HepG2 (cell line): ENCODE measurements around the gene PPY. TPM values are rescaled to one million over a fixed set of nuclear protein-coding genes. Genes with fewer than 3 reads are reported as not detected.

ENCODE experiments used
- ATAC-seq: fragments of 200-7000 bp; cut with Tn5 transposase; 3 replicates; pipeline ENCODE4 v1.9.1; 2020; ENCODE audit warnings: mild to moderate bottlenecking, moderate library complexity
- BruUV-seq: library from RNA; stranded (reverse); fragments of 400-500 nt; replicated peaks from 2 replicates; lab custom pipeline; 2021; lab: Mats Ljungman, UMichigan
- CTCF ChIA-PET: fragments of 300-600 bp; formaldehyde crosslinking; extraction: SDS; loops from one replicate; lab custom pipeline; 2021; ENCODE audit warnings: low total read pairs, inconsistent platforms, low intra/inter-chr PET ratio; lab: Yijun Ruan, JAX
- POLR2A ChIA-PET: fragments of 350-600 bp; sonication (Branson Sonifier 250); formaldehyde crosslinking; loops from one replicate; lab custom pipeline; 2020; ENCODE audit warnings: antibody characterized with exemption, inconsistent platforms; lab: Yijun Ruan, JAX
- DNase-seq: peaks from one replicate; pipeline ENCODE4 v3.0.0-alpha.2; 2015; ENCODE audit warnings: low spot score
- FAIRE-seq: peaks from 3 replicates; lab custom pipeline; 2011; peaks lifted over from hg19 to GRCh38; lab: Jason Lieb, UNC
- H2AFZ ChIP-seq: one replicate; pipeline ENCODE4 v1.6.1; 2011; ENCODE audit warnings: low read length, inconsistent platforms
- H3K27ac ChIP-seq: fragments of 300-600 bp; 3 replicates; pipeline ENCODE4 v1.8.0; 2011; ENCODE audit warnings: mixed run types, mild to moderate bottlenecking, mixed read lengths, low read length, inconsistent platforms; ENCODE audit not compliant: insufficient read depth; ENCODE audit errors: extremely low read length
- H3K27me3 ChIP-seq, 2 experiments: fragments of 200-600 bp in 1 of 2; 2 replicates in 1 of 2; 3 replicates in 1 of 2; pipeline versions ENCODE4 v1.6.0 to v1.8.0; 2011; ENCODE audit warnings: low read length in 2 of 2, mild to moderate bottlenecking in 2 of 2, moderate library complexity in 2 of 2, inconsistent platforms in 1 of 2; ENCODE audit not compliant: insufficient read depth in 2 of 2, control insufficient read depth in 1 of 2
- H3K36me3 ChIP-seq, 2 experiments: fragments of 200-600 bp in 1 of 2; replicated peaks in 1 of 2; 2 replicates in 1 of 2; 3 replicates in 1 of 2; pipeline versions ENCODE4 v1.5.1 to v1.8.0; 2011; ENCODE audit warnings: low read length in 2 of 2, inconsistent platforms in 1 of 2; ENCODE audit not compliant: insufficient read depth in 2 of 2, control insufficient read depth in 1 of 2
- H3K4me1 ChIP-seq: 2 replicates; pipeline ENCODE4 v1.5.1; 2012; ENCODE audit warnings: low read length, inconsistent platforms; ENCODE audit not compliant: insufficient read depth
- H3K4me2 ChIP-seq: 2 replicates; pipeline ENCODE4 v1.6.0; 2011; ENCODE audit warnings: low read depth, low read length, inconsistent platforms
- H3K4me3 ChIP-seq, 3 experiments: fragments of 200-600 bp in 1 of 3; sonication (generic), shearing (Covaris generic) in 1 of 3; replicated peaks in 1 of 3; 2 replicates each; pipeline ENCODE4 v1.5.1; 2011 to 2016; ENCODE audit warnings: low read length in 3 of 3, inconsistent platforms in 2 of 3, low read depth in 2 of 3, mild to moderate bottlenecking in 2 of 3, control low read depth in 1 of 3, mixed read lengths in 1 of 3; ENCODE audit not compliant: insufficient read depth in 1 of 3
- H3K79me2 ChIP-seq: one replicate; pipeline ENCODE4 v1.6.1; 2011; ENCODE audit warnings: low read length, inconsistent platforms; ENCODE audit not compliant: insufficient read depth
- H3K9ac ChIP-seq: 2 replicates; pipeline ENCODE4 v1.6.0; 2011; ENCODE audit warnings: mild to moderate bottlenecking, low read depth, low read length, inconsistent platforms; ENCODE audit not compliant: insufficient read depth
- H3K9me3 ChIP-seq: 2 replicates; pipeline ENCODE4 v1.5.1; 2012; ENCODE audit warnings: mild to moderate bottlenecking, low read length
- H4K20me1 ChIP-seq: 2 replicates; pipeline ENCODE4 v1.6.0; 2011; ENCODE audit warnings: inconsistent platforms, mild to moderate bottlenecking, low read length, moderate library complexity; ENCODE audit not compliant: insufficient read depth
- ELF4 ChIP-seq: sonication (generic); formaldehyde crosslinking; IDR thresholded peaks from 2 replicates; pipeline ENCODE4 v1.5.0; 2020; ENCODE audit warnings: missing genetic modification reagents, mild to moderate bottlenecking, moderate library complexity, borderline replicate concordance
- FOXK1 ChIP-seq: sonication (generic); formaldehyde crosslinking; IDR thresholded peaks from 2 replicates; pipeline ENCODE4 v1.4.0; 2020; ENCODE audit warnings: low read depth, missing genetic modification reagents, borderline replicate concordance
- GABPB1 ChIP-seq: IDR thresholded peaks from 2 replicates; pipeline ENCODE4 v1.6.1; 2016; ENCODE audit warnings: mild to moderate bottlenecking, missing genetic modification reagents, moderate library complexity, missing compliant biosample characterization
- HINFP ChIP-seq: sonication (generic); formaldehyde crosslinking; IDR thresholded peaks from 2 replicates; pipeline ENCODE4 v1.4.0; 2020; ENCODE audit warnings: low read depth, mild to moderate bottlenecking, missing genetic modification reagents
- HOMEZ ChIP-seq: IDR thresholded peaks from 2 replicates; pipeline ENCODE4 v1.6.1; 2016; ENCODE audit warnings: low read depth
- ISL2 ChIP-seq: sonication (generic); formaldehyde crosslinking; IDR thresholded peaks from 2 replicates; pipeline ENCODE4 v1.5.0; 2020; ENCODE audit warnings: missing genetic modification reagents
- MYNN ChIP-seq: sonication (generic); formaldehyde crosslinking; IDR thresholded peaks from 2 replicates; pipeline ENCODE4 v1.4.0; 2020; ENCODE audit warnings: mild to moderate bottlenecking, low read depth, missing genetic modification reagents
- PBX3 ChIP-seq: sonication (generic); formaldehyde crosslinking; IDR thresholded peaks from 2 replicates; pipeline ENCODE4 v1.8.1; 2023; ENCODE audit warnings: missing genetic modification reagents, inconsistent platforms, borderline replicate concordance
- TARDBP ChIP-seq: sonication (generic); formaldehyde crosslinking; IDR thresholded peaks from 2 replicates; pipeline ENCODE4 v1.8.0; 2022; ENCODE audit warnings: mild to moderate bottlenecking, missing genetic modification reagents
- WGBS: methylation state at CpG from one replicate; pipeline ENCODE4 v1.1.6; 2017; ENCODE audit warnings: low lambda C conversion rate; 5-methylcytosine and 5-hydroxymethylcytosine counted together
- in situ Hi-C: cut with HindIII; loops from 2 replicates; pipeline ENCODE4 v1.10.0; 2017; ENCODE audit warnings: low pct_unique_long_range_greater_than_20kb; ENCODE audit not compliant: extremely low pct_ligation_motif_present
- intact Hi-C: fragments of 100-400 bp; cut with micrococcal nuclease; formaldehyde crosslinking; loops from one replicate; pipeline ENCODE4 v1.10.0; 2022; ENCODE audit not compliant: unreplicated experiment
- polyA plus RNA-seq, 8 experiments: library from polyadenylated mRNA; depleted of rRNA in 3 of 8; stranded (reverse) in 7 of 8; unstranded in 1 of 8; fragments of >200 nt; fragmentation: Illumina TruSeq in 4 of 8; extraction: Trizol in 4 of 8; gene quantifications; 2 replicates each; pipeline versions ENCODE4 v1.2.1 to v1.2.3, GENCODE V29; 2011 to 2016; ENCODE audit warnings: low read depth in 4 of 8, missing spikeins in 1 of 8, mixed read lengths in 1 of 8; ENCODE audit not compliant: insufficient read depth in 1 of 8
- total RNA-seq, 5 experiments: library from RNA; depleted of rRNA; stranded (reverse); fragments of >200 nt; fragmentation: Illumina TruSeq; extraction: Trizol; gene quantifications; 2 replicates each; pipeline ENCODE4 v1.2.3, GENCODE V29; 2016; ENCODE audit warnings: low read depth in 1 of 5

Gene PPY
- total and polyA plus RNA-seq, 2 of the 13 experiments (the other 11 are each of a cell fraction or from before 2014, with no cell fraction given): not detected

- TF ChIP-seq HOMEZ (CRISPR knock-in tag) (no peak), GABPB1 (no peak), MYNN (no peak), ISL2 (CRISPR knock-in tag) (no peak)
- TF ChIP-seq, all 625 proteins: peak for 5
Observed at GRCh38 chr17:43924558-43924957, 17.7 kb downstream of the PPY start (continued).

GRCh38 chr17:43920500-43921095 lies 21.7 kb downstream of the PPY start:
- no peak overlapping the region for H3K4me3 ChIP-seq
- ATAC-seq (peak; percentile 59), FAIRE-seq (no peak), DNase-seq (no peak)
- peaks cover 9% of the 10 kb centered on the region for H3K4me1 ChIP-seq
- no peaks in the 10 kb centered on the region for H4K20me1 ChIP-seq
- no peak overlapping the region for H3K27ac ChIP-seq
- H3K9me3 ChIP-seq: no peaks in the 10 kb centered on the region
- ChIA-PET POLR2A (no interaction called here), CTCF (no interaction called here)
- 16% methylated on average over 10 of the region's 10 CpGs for WGBS
- no peak overlapping the region for H3K9ac ChIP-seq
- in situ Hi-C loops: no loop called here
- TF ChIP-seq PBX3 (CRISPR knock-in tag) (no peak), ELF4 (CRISPR knock-in tag) (no peak), HINFP (CRISPR knock-in tag) (peak; percentile 24; the same call in 1 of the 2 replicates), TARDBP (no peak), FOXK1 (CRISPR knock-in tag) (no peak)
- peaks cover 7 to 51% of the 10 kb centered on the region in 2 experiments; a peak in 4 of 5 replicates for H3K27me3 ChIP-seq
- no peak overlapping the region for H3K4me2 ChIP-seq
- intact Hi-C loops: no loop called here
- BruUV-seq: no TSS peak
- H2AFZ ChIP-seq: no peak overlapping the region
- no peaks in the 10 kb centered on the region for H3K36me3 ChIP-seq
- H3K79me2 ChIP-seq: no peaks in the 10 kb centered on the region
